HT1080 (cell line): ENCODE data around the gene ASPG. TPM values are rescaled to one million over a fixed set of nuclear protein-coding genes. Genes with fewer than 3 reads are reported as not detected.

ENCODE experiments used
- DNase-seq: peaks from one replicate; pipeline ENCODE4 v3.0.0-alpha.2; 2015; ENCODE audit warnings: low read depth
- total RNA-seq: library from RNA; depleted of rRNA; stranded (reverse); fragments of >200 nt; shearing (Covaris generic); gene quantifications from 2 replicates; pipeline ENCODE4 v1.2.3, GENCODE V29; 2014

The ASPG gene
- total RNA-seq, 1 experiment from 2014 or later, result not detected

DNA sequence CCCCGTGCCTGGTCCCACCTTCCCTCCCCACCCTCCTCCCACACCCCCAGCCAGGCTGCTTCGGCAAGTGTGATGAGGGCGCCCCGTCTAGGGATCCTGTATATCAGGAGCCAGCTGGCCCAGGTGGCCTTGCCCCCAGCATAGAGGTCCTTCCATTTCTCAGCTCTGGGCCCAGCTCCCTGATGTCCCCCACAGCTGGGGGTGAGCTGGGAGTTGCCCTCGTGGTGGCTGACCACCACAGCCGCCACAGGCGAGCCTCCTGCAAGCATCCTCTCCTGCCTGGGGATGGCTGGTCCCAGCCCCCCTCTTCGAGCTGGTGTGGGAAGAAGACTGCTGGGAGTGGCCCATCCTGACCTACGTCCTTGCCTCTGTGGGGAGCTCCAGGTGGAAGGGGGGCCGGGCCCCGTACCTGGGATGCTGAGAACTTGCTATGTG is 7.4 kb downstream of the ASPG start:
- DNase-seq, result no peak

DNA sequence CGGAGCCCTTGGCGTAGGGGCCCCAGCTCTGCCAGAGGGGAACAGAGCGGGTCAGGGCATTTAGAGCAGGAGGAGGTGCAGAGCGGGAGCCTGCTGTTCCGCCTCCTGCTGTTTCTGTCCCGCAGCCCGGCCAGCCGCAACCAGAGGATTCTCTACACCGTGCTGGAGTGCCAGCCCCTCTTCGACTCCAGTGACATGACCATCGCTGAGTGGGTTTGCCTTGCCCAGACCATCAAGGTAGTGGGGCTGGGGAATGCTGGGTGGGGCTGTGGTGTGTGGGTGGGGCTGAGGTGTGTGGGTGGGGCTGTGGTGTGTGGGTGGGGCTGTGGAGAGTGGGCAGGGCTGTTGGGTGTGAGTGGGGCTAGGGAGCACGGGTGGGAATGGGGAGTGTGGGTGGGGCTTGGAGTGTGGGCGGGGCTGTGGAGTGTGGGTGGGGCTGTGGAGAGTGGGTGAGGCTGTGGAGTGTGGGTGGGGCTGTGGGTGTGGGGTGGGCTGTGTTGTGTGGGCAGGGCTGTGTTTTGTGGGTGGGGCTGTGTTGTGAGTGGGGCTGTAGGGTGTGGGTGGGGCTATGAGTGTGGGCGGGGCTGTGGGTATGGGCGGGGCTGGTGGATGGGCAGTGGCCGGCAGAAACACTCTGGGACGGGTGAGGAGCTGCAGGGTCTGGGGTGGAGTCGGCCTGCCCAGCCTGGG is 8.0 kb downstream of the ASPG start:
- DNase-seq, result no peak

DNA sequence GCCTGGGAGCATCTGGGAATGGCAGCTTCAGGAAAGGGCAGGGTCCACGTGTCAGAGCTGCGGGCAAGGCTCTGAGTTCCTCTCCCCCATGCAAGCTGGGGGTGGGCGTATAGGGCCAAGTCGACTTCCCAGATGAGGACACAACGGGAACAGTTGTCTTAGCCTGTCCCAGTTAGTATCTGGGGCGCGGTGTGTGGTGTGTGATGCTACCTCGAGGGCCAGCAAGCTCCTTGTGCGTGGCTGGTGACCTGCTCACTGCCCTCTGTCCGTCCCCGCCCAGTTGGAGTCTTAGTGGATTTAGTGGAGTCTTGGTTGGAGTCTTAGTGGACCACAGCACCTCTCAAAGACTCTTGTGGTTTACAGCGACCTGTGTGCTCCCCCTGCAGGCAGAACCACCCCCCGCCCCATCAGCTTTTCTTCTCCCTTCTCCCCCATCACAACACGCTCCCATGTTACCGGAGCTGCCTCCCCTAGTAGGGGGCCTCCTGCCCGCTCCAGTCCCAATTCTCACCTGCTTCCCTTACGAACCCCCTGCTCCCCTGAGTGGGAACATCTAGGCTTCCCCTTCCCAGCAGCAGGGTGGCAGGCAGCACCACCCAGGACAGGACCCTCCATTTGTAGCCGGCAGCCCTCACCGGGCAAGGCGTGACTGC is 8.7 kb downstream of the ASPG start:
- DNase-seq, result no peak

DNA sequence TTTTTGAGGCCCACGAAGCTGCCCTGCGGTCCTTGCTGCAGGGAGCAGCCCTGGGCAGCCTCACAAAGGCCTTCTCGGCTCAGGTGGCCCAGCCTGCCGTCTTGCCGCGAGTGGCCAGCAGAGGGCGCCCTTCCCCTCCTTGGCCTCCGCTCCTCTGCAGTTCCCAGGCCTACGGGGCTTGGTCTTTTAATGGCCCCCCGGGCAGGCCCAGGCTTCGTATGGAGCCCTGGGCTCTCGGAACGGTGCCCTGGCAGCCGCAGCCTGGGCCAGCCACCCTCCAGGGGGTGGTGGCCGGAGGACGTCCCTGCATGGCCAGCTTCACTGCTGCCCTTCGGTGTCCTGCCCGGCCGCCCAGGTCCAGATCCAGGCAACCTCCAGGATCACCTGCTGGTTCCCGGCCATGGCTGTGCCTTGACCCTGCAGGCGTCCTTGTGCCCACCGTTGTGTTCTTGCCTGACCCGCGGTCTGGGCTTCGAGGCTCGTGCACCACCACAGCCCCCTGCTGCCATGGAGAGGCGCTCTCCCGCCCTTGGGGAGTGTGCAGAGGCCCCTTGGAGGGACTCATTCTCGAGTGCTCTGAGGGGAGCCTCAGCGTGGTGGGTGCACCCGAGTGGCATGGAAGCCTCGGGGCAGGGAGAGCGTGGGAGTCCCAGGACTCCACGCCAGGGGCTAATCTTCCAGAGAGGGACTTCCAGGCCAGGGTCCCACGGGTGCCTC is 9.4 kb downstream of the ASPG start:
- peak; percentile 46 for DNase-seq

DNA sequence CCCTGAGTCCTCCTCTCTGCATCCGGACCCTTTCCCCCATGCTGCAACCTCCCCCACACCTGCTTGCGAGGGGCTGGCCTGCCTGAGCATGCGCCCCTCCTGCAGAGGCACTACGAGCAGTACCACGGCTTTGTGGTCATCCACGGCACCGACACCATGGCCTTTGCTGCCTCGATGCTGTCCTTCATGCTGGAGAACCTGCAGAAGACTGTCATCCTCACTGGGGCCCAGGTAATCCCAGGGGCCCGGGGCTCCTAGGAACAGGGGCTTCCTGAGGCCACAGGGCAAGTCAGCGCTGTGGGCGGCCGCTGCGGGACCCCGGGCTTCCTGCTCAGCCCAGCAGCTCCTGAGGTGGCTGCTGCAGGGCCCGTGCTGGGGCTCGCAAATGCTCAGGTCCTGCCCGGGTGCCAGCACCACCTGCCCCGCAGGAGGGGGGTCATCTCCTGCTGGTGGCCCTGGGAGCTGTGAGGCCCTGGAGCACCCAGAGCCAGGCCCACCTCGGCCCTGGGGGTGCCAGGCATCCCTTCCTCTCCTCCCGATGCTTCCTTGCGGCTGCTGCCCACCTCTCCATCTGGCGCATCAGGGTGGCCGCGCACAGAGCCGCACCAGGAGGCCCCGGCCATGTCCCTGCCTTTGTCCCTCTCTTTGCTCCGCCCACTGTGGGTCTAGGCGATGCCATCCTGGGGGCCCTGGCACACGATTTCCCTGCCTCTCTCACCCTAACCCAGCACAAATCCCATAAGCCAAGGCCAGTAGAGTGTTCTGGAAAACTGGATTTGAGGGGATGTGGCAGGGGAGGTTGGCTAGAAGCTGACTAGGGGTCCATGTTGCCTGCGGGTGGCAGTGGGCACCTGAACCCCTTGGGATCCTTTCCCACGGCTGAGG is 10.2 kb downstream of the ASPG start:
- no peak for DNase-seq

DNA sequence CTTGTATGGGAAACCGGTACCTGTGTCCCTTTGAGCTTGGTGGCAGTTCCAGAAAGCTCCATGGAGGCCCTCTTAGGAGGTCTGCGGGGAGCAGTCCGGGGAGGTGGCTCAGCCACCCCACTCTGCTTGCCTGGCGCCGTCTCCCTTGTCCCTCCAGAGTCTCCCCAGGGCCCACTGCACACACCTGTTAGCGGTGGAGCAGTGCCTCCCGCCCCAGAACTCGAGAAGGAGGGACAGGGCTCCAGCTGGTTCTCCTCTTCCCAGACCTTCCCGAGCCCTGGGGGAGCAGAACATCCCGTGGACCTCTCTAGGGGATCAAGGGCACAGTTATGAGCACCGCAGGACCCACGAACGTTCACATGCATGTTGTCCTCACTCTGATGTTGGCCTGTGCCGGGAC is 10.8 kb downstream of the ASPG start:
- DNase-seq, result no peak

DNA sequence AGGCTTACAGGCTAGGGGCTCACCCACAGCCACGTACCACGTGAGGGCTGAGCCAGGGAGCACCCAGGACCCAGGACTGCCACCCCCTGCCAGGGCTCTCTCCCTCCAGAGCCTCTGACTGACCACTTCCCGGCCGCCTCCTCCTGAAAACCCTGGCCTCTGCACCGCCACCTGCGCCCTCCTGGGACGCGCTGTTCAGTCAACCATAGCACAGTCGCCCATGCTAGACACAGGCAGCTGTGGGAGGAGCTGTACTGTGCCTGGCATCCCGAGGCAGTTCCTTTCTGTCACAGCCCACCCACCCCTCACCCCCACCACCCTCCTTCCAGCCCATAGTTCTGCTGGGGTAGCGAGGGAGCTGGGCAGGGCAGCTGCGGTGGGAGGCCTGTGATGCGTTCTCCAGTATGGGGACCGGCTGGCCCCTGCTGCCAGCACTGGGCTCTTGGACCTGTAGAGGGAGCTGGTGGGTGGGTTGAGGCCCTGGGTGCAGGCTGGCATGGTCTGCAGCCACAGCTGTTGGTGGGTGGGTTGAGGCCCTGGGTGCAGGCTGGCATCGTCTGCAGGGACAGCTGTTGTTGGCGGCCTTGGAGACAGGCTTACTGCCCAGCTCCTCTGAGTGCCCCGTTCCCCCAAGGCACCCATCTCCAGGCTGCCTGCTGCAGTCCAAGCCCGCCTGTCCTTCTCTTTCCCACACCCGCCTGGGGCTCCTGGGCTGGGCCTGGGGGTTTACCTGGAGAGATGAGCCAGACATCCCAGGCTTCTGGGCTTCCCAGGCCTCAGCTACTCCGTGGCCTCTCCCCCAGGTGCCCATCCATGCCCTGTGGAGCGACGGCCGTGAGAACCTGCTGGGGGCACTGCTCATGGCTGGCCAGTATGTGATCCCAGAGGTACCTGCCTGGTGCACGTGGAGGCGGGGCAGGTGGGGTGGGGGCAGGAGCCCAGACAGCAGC is 11.5 kb downstream of the ASPG start:
- no peak for DNase-seq

DNA sequence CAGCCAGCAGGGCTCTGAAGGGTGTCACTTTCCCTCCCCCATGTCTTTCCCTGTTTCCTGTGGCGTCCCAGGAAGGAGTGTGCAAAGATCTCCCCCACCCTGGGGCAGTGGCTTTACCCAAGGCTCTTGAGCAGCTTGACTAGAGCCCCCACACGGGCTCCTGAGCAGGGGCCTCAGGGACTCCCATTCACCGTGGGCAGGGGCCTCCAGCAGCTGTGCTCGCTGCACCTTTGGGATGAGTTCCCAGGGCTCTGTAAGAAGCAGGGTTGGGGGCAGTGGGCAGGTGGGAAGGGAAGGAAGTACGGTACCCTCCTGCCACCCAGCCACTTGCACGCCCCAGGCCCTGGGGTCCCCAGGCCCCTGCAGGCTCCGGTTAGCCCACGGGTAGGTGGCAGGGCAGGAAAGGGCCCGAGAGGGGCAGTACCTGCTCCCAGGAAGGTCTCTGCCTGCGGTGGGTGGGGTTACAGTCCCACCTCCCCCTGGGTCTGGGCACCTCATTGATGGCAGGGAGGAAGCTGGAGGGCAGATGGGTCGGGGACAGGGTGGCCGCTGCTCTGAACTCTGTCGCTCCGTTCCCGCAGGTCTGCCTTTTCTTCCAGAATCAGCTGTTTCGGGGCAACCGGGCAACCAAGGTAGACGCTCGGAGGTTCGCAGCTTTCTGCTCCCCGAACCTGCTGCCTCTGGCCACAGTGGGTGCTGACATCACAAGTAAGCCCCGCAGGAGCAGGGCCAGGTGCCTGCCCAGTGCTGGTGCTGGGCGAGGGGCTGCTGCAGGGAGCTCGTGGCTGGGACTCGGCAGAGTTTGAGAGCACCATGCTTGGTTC is 13.0 kb downstream of the ASPG start:
- no peak for DNase-seq

DNA sequence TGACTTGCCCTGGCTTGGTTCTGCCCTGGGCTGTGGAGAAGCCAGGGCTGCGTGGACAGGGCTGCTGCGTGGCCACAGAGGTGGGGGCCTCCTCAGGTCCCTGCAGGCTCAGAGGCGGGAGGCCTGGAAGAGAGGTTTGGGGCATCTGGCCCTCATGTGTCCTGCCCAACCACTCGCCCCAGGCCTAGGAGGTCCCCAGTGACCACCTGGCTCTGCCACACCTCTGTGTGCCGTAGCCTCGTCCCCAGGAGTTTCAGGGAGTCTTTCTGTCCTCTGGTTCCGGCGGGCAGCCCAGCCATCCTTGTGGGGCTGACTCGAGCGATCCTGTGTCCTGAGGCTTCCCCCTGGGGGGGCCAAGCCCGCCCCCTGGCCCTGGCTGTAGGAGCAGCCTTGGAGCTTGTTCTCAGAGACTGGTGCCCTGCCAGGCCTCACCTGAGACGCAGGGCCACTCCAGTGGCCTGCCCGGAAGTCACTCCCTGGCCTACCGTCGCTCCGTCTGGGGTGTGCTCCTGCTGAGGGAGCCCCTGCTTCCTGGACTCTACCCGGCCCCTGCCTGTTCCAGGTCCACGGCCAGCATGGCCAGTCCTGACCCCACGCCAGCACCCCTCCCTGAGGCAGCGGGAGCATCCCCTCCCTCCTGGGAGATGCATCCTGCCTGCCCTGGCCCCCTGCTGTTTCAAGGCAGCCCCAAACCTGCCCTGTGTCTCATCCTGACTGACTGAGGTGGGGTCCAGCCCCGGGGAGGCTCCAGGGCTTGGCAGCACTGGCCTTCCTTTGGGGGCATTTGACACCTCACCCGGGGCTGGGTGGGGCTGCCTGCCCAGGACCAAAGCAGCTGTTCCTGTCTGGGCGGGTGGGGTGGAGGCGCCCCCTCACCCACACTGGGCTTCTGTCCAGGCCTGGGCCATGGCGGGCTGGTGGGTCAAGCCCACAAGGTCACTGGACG is 13.9 kb downstream of the ASPG start:
- DNase-seq, result no peak

DNA sequence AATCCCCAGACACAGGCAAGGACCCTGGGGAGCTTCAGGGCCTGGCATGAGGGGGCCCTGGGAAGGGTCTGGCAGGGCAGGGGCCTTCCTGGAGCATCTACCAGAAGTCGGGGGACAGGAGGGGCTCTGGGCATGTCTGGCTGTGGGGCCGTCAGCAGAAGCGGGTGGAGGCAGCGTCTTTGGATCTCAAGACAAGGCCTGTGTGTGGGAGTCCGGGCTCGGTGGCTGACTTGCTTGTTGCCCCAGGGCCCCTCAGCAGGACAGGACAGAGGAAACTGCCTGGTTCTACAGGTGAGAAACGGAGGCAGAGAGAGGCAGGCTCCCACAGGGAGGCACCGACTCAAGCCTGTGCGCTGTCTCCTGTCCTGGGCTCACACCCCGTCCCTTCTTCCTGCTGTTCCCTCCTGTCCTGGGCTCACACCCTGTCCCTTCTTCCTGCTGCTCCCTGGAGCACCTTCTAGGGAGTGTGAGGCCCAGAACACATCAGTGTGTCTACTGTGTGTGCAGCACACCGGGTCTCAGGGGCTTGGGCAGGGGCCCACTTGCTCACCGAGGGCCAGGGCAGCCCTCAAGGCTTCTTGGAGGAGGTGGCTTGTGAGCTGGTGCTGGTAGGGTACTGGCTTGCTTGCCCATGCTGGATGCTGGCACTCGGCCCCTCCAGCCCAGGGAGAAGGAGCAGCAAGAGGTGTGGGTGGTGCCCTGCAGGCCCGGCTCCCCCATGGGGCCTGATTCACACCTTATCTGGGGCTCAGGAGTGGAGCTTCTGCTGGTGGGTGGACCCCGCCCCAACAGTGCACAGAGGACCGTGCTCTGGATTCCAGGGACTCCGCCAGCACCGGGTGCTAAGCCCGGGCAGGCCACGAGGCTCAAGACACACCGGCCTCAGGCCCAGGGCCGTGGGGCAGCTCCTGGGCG is 14.9 kb downstream of the ASPG start:
- DNase-seq, result no peak

DNA sequence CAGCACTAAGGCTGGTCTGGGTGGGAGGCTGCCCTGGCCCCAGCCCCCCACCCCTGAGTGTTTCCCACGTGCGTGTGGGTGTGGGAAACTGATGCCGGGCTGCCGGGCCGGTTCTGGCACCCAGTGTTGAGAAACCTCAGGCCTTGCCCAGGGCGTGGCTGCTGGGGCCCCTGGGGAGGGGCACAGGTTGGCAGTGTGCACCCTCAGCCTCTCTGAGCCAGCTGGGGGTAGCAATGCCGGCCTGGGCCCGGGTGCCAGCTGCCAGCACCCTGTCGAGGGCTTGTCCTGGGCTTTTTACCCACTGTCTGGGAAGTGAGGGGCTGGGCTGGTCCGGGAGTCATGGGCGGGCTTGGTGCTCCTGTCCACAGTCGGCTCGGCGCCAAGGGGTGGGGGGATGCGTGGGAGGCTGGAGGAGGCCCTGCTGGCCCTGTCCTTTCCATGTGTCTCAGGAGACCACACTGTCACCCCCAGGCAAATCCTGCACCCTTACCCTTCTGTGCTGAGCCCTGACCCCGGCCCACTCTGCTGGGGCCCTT is 15.7 kb downstream of the ASPG start:
- no peak for DNase-seq

DNA sequence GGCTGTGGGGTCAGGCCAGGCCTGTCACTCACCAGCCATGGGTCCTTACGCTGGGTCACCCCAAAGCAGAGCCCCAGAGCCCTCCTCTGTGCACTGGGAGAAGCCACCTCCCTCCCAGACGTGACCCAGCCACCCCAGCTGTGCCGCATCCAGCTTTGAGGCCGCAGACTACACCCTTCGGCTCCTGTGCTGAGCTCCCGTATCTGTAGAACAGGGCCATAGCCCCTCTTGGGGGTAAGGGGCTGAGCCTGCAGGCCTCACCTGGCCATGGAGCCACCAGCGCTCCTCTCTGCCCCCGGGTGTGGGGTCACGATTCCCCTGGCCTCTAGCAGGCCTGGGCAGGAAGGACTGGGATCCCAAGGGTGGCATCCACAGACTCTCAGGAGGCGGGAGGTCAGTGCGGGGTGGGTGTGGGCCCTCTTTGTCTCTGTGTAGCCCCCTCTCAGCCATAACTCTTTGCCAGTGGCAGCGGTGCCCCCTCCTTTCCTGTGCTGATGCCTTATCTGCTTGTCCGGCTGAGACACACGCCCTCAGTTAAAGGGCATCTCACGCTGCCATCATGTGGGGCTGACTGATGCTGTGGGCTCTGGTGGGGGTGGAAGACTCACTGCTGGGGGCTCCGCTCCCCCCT is 16.3 kb downstream of the ASPG start:
- DNase-seq, result no peak

DNA sequence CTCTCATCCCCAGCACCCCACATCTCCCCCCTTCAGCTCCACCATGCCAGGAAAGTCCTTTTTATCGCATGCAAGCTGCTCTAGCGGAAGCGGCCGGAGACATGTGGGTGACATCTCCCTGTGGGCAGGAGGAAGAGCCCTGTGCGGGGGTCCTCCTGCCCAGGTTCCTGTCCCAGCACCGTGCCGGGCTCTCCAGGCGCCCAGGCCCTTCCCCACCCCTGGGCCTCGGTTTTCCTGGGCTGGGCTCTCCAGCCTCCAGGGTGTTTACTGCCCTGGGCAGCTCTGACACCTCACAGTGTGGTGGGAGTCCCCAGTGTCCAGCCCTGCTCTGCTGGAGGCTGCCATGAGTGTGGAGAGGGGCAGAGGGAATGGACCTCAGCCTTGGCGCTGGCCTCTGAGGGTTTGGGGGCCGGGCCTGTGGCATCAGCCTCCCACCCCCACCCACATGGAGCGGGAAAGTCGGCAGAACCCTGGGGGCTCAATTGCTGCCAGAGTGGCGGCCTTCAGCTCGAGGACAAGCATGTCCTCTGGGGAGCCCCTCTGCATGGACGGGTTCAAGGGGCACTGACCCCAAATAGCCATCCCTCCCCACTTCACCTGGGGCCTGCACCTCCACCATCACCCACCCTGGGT is 16.9 kb downstream of the ASPG start:
- DNase-seq, result no peak

DNA sequence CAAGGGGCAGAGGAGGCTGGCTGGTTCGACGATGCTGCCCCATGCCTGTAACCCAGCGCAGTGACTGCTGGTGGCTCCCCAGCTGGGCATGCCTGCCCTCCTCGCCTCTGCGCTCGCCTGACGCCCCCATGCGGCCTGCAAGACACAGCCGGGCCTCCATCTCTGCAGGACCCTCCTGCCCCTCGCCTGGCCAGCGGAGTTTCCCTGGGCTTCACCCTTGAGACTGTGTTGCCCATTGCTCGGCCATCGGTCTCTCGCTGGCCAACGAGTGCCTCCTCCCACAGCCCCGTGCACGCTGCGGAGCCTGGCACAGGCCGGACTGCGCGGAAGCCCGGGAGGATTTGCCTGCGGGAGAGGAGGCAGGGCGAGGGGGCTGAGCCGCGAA is 17.6 kb downstream of the ASPG start:
- no peak for DNase-seq

DNA sequence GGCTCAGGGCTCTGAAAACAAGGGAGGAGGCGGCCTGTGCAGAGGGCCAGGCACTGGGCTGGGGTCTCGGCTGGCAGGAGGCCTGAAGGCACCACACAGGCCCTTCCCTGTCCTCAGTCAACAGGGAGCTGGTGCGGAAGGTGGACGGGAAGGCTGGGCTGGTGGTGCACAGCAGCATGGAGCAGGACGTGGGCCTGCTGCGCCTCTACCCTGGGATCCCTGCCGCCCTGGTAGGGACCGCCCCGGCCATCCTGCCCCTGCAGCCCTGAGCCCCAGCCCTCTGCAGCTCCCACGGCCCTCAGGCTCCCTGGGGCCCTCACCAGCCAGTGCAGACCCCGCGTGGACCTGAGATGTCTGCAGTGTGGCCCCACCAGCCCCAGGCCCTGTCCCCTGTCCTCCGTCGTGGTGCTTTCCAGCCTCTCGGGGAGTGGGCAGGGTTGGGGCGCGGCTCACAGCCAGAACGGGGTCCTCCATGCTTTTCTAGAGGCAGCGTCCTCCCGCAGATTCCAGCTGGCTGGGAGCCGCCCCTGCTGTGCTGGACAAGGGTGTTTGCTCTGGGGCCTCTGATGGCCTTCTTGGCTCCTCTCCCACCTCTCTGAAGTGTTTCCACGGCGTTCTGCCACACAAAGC is 18.1 kb downstream of the ASPG start:
- no peak for DNase-seq
